ENCODE data around the gene TRMT112. TPM values are rescaled to one million over a fixed set of nuclear protein-coding genes. Genes with fewer than 3 reads are reported as not detected.
A peak's percentile ranks its signal among the peaks of the same experiment; 100 is the strongest.

TRMT112 gene
- total and polyA plus RNA-seq, 2 of the 8 experiments (the other 6 are each of a cell fraction or from before 2014, with no cell fraction given) = 300 to 650 TPM

- TF ChIP-seq RNF2 (IDR thresholded peaks at IDR 0.05; ENCODE audit: borderline replicate concordance, low read depth, low read length, missing control alignments, poor library complexity, severe bottlenecking) (no peak), ATF3 (IDR thresholded peaks at IDR 0.05; ENCODE audit: insufficient read depth, low read depth, low read length) (no peak), SIN3A (conservative IDR thresholded peaks at IDR 0.05 in 1 of 2, IDR thresholded peaks at IDR 0.05 in 1 of 2; ENCODE audit: low read depth in 1 of 2, low read length in 2 of 2) (no peak), JUN (IDR thresholded peaks at IDR 0.05; ENCODE audit: low read depth, low read length) (no peak), TAF1 (IDR thresholded peaks at IDR 0.05; ENCODE audit: low read depth, low read length) (no peak), GTF2F1 (IDR thresholded peaks at IDR 0.05; ENCODE audit: borderline replicate concordance, low read depth, low read length) (no peak), TAF7 (optimal IDR thresholded peaks at IDR 0.05; ENCODE audit: borderline replicate concordance, low read depth, low read length) (no peak), SIRT6 (IDR thresholded peaks at IDR 0.05; ENCODE audit: low read length) (no peak)
- no peak overlapping the region for H3K14ac ChIP-seq (ENCODE audit: insufficient read length)
- POLR2A ChIA-PET (ENCODE audit: partially characterized antibody) = interaction anchor here (1.0 to 3.9 kb wide), 3 partner anchors 11 to 60 kb away, joined by 3 to 24 read pairs (median 4); partner anchors contain the start of genes PRDX5 and TRMT112
Measured at GRCh38 chr11:64306563-64306875, 10.8 kb downstream of the TRMT112 start.

More at GRCh38 chr11:64306563-64306875, 10.8 kb downstream of the TRMT112 start:
- peak overlapping the region; percentile 11 for H4K5ac ChIP-seq (ENCODE audit: insufficient read length, low read depth, low read length)
- peaks cover 2 to 3% of the 10 kb centered on the region in 2 experiments for H4K20me1 ChIP-seq (replicated peaks in 1 of 2; ENCODE audit: control insufficient read depth in 1 of 2, insufficient read depth in 2 of 2, low read length in 2 of 2)
- H3K4me2 ChIP-seq (ENCODE audit: insufficient read depth in 1 of 2, low read depth in 2 of 2, low read length in 2 of 2) = peak overlapping the region; percentile 96 to 98
- peaks cover 3 to 14% (median 12%) of the 10 kb centered on the region in 4 experiments; a peak in 6 of 7 replicates for H3K4me1 ChIP-seq (replicated peaks in 1 of 4; ENCODE audit: control insufficient read depth in 3 of 4, insufficient read depth in 4 of 4, low read length in 3 of 4)
- no peak overlapping the region for H3K23ac ChIP-seq (ENCODE audit: insufficient read length)
- H2BK120ac ChIP-seq (replicated peaks; ENCODE audit: low read depth, low read length) = no peak overlapping the region
- H3K4ac ChIP-seq (replicated peaks; ENCODE audit: insufficient read length, low read depth, low read length) = peak overlapping the region; percentile 99
- peak overlapping the region; percentile 96; the same call in 1 of the 2 replicates for H2AK5ac ChIP-seq (ENCODE audit: low read depth, low read length)
- H2AFZ ChIP-seq (ENCODE audit: low read length) = no peak overlapping the region
- H4K8ac ChIP-seq (ENCODE audit: extremely low read depth, insufficient read depth, low read length) = peak overlapping the region; percentile 7; the same call in 1 of the 2 replicates
- peaks cover 0 to 10% (median 2%) of the 10 kb centered on the region in 4 experiments; a peak in 2 of 7 replicates for H3K27me3 ChIP-seq (replicated peaks in 1 of 4; ENCODE audit: control insufficient read depth in 3 of 4, extremely low read depth in 1 of 4, insufficient read depth in 3 of 4, low read length in 3 of 4)
- no peak overlapping the region for H2BK20ac ChIP-seq (ENCODE audit: low read length)
- no peaks in the 10 kb centered on the region for H3K9me3 ChIP-seq (ENCODE audit: insufficient read depth in 2 of 2, low read depth in 1 of 2, low read length in 1 of 2)
- H3K56ac ChIP-seq (replicated peaks; ENCODE audit: insufficient read length, low read depth, low read length) = peak overlapping the region; percentile 74
- DNase-seq (ENCODE audit: low read depth in 1 of 2, low spot score in 2 of 2) = no peak
- CTCF ChIA-PET (ENCODE audit: partially characterized antibody) = interaction anchor here (0.8 to 20.8 kb wide), 4 partner anchors 11 to 124 kb away, joined by 3 to 614 read pairs (median 3); partner anchors contain the start of genes CCDC88B, PRDX5 and TRMT112
- FAIRE-seq = no peak
- H3K27ac ChIP-seq (ENCODE audit: low read depth, low read length) = no peak overlapping the region
- peak overlapping the region; percentile 90; the same call in 1 of the 2 replicates for H2BK12ac ChIP-seq (ENCODE audit: low read depth, low read length)
- no peaks in the 10 kb centered on the region for H3K36me3 ChIP-seq (ENCODE audit: control insufficient read depth in 2 of 4, insufficient read depth in 4 of 4, low read length in 3 of 4)
- H3K79me1 ChIP-seq (ENCODE audit: low read depth, low read length) = peaks cover 13% of the 10 kb centered on the region; the same call in 1 of the 2 replicates
- H4K91ac ChIP-seq (replicated peaks; ENCODE audit: insufficient read length, low read length) = peak overlapping the region; percentile 75
- peak overlapping the region; percentile 88; the same call in 1 of the 2 replicates for H2BK15ac ChIP-seq (ENCODE audit: low read length)
- peak overlapping the region; percentile 95 for H3K18ac ChIP-seq (ENCODE audit: extremely low read depth, low read length)
- peak overlapping the region; percentile 62 to 93 (median 83) for H3K4me3 ChIP-seq (ENCODE audit: extremely low read depth in 1 of 4, insufficient read depth in 2 of 4, low read depth in 3 of 4, low read length in 4 of 4)
- peaks cover 0 to 21% of the 10 kb centered on the region in 2 experiments; a peak in 2 of 4 replicates for H3K79me2 ChIP-seq (ENCODE audit: control insufficient read depth in 1 of 2, insufficient read depth in 2 of 2, low read length in 2 of 2)
- peaks cover 8% of the 10 kb centered on the region; the same call in 1 of the 2 replicates for H3K23me2 ChIP-seq (ENCODE audit: low read depth, low read length)
- H2BK5ac ChIP-seq (ENCODE audit: low read depth, low read length) = peak overlapping the region; percentile 97; the same call in 1 of the 2 replicates
- H3K9ac ChIP-seq (replicated peaks in 1 of 4; ENCODE audit: extremely low read depth in 1 of 4, low read depth in 3 of 4, low read length in 3 of 4) = peak overlapping the region in 3 of 4 experiments; percentile 4 to 76 (median 55); a peak in 6 of 7 replicates
- 31% methylated on average over 9 of the region's 9 CpGs; no CpG with 5 or more reads in 1 of the 2 experiments for WGBS, 2 experiments (ENCODE audit: extremely low coverage in 1 of 2, insufficient coverage in 1 of 2, insufficient read length in 1 of 2, insufficient replicate concordance in 2 of 2, low coverage in 1 of 2, low lambda C conversion rate in 2 of 2, missing lambda C conversion rate in 1 of 2)
